Lower lobe of right lung (tissue), 2 donors: ENCODE results near the gene INTS11. TPM values are rescaled to one million over a fixed set of nuclear protein-coding genes. Genes with fewer than 3 reads are reported as not detected.
A peak's percentile ranks its signal among the peaks of the same experiment; 100 is the strongest.

ENCODE experiments used
- ATAC-seq, 2 donors: fragments of 200-7000 bp; cut with Tn5 transposase; one replicate each; pipeline ENCODE4 v1.9.1; 2020 to 2022; ENCODE audit warnings: mild to moderate bottlenecking in 2 of 2, moderate library complexity in 2 of 2
- DNase-seq: peaks from one replicate; pipeline ENCODE4 v3.0.0-alpha.2; 2020
- H3K27ac ChIP-seq: fragments of 200-600 bp; one replicate; pipeline ENCODE4 v1.8.0; 2022
- H3K27me3 ChIP-seq: fragments of 200-600 bp; one replicate; pipeline ENCODE4 v1.8.0; 2022; ENCODE audit warnings: low read depth
- H3K36me3 ChIP-seq: fragments of 200-600 bp; one replicate; pipeline ENCODE4 v1.8.0; 2022; ENCODE audit warnings: mild to moderate bottlenecking
- H3K4me1 ChIP-seq: fragments of 200-600 bp; one replicate; pipeline ENCODE4 v1.8.0; 2022
- H3K4me3 ChIP-seq: fragments of 200-600 bp; one replicate; pipeline ENCODE4 v1.8.0; 2022; ENCODE audit warnings: mild to moderate bottlenecking
- H3K9me3 ChIP-seq: fragments of 200-600 bp; one replicate; pipeline ENCODE4 v1.8.0; 2022
- CTCF ChIP-seq: fragments of 200-600 bp; IDR thresholded peaks from one replicate; pipeline ENCODE4 v1.8.0; 2022; ENCODE audit warnings: antibody characterized with exemption, mild to moderate bottlenecking
- intact Hi-C: fragments of 100-400 bp; cut with DNase I; formaldehyde crosslinking; loops from one replicate; pipeline ENCODE4 v1.11.0; 2022
- total RNA-seq: library from RNA; stranded (reverse); fragmentation: NEBNext Ultra II Directional; extraction: Animal tissue kit (Norgen Biotek cat#: 25700); gene quantifications from one replicate; pipeline ENCODE4 v1.2.1, GENCODE V29; 2021
- donor health status: DM: no; HTN: yes; CAD: no; lungs with severe emphysema.

The INTS11 gene
- total RNA-seq, 1 donor from 2014 or later, result 88.9 TPM

DNA sequence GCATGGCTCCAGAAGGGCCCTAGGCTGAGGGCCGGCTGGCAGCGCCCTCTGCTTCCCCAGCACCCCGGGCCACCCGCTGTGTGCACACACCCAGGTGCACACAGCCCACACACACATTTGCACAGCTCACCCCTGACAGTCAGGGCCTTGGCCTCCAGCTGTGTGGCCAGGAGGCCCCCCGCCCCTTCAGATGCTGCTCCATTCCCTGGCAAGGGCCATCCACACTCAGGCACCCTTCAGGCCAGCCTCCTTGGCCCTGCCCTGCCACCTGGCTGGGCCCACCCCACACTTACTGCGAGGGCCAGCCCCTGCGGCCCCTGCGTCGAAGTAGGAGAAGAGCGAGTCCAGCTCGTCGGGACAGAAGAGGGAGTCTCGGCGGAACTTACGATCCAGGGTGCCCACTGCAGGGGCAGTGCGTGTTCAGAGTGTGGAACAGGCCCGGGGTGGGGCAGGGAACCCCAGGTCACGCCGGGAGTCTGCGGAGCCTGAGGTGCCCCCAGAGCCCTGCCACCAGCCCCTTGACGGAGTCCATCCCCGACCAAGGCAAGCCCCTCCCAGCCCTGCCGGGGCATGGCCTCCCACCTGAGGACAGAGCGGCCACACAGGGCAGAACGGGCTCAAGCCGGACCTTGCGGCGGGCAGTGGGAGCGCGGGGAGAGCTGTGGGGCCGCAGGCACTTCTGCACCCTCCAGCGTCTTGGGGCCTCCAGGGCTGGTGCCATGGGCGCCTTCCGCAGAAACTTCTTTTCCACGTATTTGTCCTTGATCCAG lies 29.1 kb downstream of the INTS11 start:
- no peaks in the 10 kb centered on the region for H3K9me3 ChIP-seq
- TF ChIP-seq CTCF, result no peak
- H3K36me3 ChIP-seq, result peaks cover 20% of the 10 kb centered on the region
- H3K4me1 ChIP-seq, result no peaks in the 10 kb centered on the region
- no peaks in the 10 kb centered on the region for H3K27me3 ChIP-seq
- DNase-seq (no peak), ATAC-seq (no peak)
- intact Hi-C loops, result no loop called here
- H3K4me3 ChIP-seq, result no peak overlapping the region
- no peak overlapping the region for H3K27ac ChIP-seq

GRCh38 chr1:1294250-1294890 lies 30.1 kb downstream of the INTS11 start:
- DNase-seq, result no peak

DNA sequence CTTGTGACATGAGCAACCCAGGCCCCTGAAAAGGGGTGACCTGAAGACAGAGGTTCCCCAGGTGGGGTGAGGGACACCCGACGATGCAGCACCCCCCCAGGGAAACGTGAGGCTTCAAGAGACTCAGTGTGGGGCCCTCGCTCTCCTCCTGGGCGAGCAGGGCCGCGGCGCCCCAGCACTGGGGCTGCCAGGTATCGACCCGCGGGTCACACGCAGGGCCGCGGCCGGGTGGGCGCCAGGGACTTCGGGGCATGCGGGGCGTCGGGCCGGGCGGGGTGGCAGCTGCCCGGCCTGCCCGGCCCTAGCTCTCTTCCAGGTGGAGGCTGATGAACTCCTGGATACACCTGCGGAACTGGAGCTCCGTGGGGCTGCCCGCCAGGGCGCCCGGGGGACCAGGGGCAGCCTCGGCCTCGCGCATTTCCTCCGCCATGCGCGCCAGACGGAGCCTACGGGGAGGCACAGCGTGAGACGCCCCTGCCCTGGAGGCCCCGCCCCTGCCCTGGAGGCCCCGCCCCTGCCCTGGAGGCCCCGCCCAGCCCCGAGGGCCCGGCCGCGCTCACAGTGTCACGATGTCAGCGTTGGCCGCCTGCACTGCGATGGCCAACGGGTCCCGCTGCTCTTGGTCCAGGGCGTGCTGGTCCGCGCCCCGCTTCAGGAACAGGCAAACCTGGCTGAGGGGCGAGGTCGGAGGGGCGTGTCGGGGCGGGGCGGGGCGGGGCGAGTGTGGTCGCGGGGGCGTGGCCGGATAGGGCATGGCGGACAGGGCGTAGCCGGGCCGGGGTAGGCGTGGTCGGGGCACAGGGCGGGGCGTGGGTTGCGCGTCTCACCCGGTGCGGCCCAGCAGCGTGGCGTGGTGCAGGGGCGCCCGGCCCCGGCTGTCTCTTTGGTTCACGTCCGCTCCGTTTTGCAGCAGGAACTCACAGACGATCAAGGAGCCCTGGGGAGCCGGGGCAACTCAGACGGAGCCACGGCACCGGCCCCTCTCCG lies 30.9 kb downstream of the INTS11 start:
- Histone ChIP-seq H3K36me3 (peaks cover 14% of the 10 kb centered on the region), H3K27ac (no peak overlapping the region), H3K9me3 (no peaks in the 10 kb centered on the region), H3K4me3 (no peak overlapping the region), H3K4me1 (no peaks in the 10 kb centered on the region), H3K27me3 (no peaks in the 10 kb centered on the region)
- intact Hi-C loops, result no loop called here
- TF ChIP-seq CTCF, result no peak
- ATAC-seq (peak in 1 of 2 donors; percentile 7), DNase-seq (no peak)

More at GRCh38 chr1:1294250-1294890, 30.1 kb downstream of the INTS11 start:
- Histone ChIP-seq H3K4me3 (no peak overlapping the region), H3K36me3 (peaks cover 14% of the 10 kb centered on the region), H3K4me1 (no peaks in the 10 kb centered on the region), H3K27ac (no peak overlapping the region), H3K27me3 (no peaks in the 10 kb centered on the region), H3K9me3 (no peaks in the 10 kb centered on the region)
- TF ChIP-seq CTCF, result no peak
- ATAC-seq, result no peak
- intact Hi-C loops, result no loop called here

DNA sequence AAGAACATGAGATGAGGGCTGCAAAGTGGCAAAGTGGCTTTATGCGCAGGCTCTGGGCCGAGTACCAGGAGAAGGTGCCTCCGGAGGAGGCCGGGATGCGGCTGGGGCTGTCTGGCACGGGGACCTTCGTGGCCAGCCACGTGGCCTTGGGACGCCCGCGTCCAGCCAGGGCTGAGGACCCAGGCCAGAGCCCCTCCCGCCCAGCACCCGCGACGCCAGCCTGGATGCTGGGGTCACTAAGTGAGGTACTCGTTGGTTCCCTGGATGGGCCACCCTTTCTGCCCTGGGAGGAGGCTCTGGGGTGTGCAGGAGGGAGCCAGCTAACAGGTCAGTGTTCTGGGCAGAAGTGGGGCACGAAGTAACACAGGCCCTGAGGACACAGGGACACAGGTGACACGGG lies 31.6 kb downstream of the INTS11 start:
- no peak for TF ChIP-seq CTCF
- Histone ChIP-seq H3K9me3 (no peaks in the 10 kb centered on the region), H3K36me3 (peaks cover 14% of the 10 kb centered on the region), H3K4me3 (no peak overlapping the region), H3K27me3 (no peaks in the 10 kb centered on the region), H3K4me1 (no peaks in the 10 kb centered on the region), H3K27ac (no peak overlapping the region)
- ATAC-seq (no peak), DNase-seq (no peak)
- intact Hi-C loops, result no loop called here

DNA sequence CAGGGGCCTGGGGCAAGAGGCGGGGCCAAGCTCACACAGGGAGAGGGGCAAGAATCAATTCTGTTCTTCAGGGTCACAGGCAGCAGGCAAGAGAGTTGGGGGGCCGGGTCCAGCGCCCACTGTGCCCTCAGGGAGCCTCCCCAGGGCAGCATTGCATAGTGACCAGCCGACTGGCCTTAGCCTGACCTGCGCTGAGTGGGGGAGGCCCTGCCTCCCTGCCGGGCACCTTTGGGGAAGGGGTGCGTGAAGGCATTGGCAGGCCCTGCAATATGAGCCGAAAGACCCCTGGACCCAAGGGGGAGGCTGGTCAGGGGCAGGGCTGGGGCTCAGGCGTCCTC lies 32.0 kb downstream of the INTS11 start:
- no peaks in the 10 kb centered on the region for H3K9me3 ChIP-seq
- no peak overlapping the region for H3K4me3 ChIP-seq
- DNase-seq, result no peak
- no peak for ATAC-seq
- H3K27me3 ChIP-seq, result peaks cover 4% of the 10 kb centered on the region
- no peak for TF ChIP-seq CTCF
- H3K36me3 ChIP-seq, result peaks cover 14% of the 10 kb centered on the region
- H3K27ac ChIP-seq, result no peak overlapping the region
- no peaks in the 10 kb centered on the region for H3K4me1 ChIP-seq
- intact Hi-C loops, result no loop called here
